Jurkat, Clone E6-1 (cell line): ENCODE measurements around the gene C1orf159.

Experiments
- DNase-seq: peaks from one replicate; pipeline ENCODE4 v3.0.0-alpha.2; 2011; ENCODE audit warnings: low read depth, low spot score
- H3K4me3 ChIP-seq: 2 replicates; pipeline ENCODE4 v1.5.1; 2011; ENCODE audit warnings: mild to moderate bottlenecking, low read length, control low read depth, moderate library complexity

Gene C1orf159

DNA sequence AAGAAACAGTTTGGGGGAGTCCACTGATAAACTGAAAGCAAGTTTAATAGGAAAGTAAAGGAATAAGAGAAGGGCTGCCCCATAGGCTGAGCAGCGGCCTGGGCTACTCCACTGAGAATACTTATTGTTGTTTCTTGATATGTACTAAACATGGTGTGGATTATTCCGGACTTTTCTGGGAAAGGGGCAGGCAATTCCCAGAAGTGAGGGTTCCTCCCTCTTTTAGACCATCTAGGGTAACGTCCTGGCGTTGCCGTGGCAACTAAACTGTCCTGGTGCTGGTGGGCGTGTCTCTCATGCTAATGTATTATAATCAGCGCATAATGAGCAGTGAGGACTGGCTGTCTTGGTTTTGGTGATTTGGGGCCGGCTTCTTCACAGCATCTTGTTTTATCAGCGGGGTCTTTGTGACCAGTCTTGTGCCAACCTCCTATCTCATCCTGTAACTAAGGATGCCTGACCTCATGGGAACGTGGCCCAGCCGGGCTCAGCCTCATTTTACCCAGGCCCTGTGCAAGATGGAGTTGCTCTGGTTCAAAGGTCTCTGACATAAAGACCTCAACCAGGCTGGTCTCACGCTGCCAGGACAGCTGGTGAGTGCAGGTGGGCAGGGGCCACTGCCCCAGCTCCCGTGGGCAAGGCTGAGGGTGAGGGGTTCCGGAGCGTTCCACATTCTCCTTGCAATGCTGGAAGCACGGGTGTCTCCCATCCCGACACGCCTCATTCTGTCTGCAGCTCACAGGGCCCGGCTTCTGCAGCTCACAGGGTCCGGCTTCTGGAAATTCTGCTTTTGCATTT is 19.6 kb upstream of the C1orf159 start:
- H3K4me3 ChIP-seq, result no peak overlapping the region
- DNase-seq, result no peak

DNA sequence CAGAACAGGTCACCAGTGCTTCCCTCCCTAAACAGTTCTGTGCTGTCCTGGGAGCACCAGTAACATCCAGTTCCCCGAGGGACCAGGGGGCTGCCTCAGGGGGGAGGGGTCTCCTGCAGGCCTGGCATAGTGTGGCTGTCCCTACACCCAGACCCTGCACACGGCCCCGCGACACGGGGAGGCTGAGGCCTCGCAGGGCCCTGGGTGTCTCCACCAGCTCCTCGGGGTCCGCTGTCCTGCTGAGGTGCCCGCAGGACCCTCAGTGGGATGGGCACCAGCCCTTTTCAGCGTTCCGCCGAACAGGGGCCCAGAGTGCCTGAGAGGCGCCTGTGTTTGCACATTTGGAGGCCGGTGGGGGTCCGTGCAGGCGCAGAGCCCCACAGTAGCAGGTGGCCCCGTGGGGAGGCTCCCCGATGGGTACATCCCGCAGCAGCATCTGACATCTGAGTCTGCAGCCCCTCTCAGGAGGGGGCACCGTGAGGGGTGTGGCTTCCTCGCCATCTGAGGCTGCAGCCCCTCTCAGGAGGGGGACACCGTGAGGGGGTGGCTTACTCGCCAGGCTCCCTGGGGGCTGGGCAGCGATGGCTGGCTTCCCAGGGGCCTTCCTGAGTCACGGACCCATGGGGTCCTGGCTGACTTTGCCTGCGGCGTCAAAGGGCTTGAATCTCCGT is 18.5 kb upstream of the C1orf159 start:
- no peak for DNase-seq
- no peak overlapping the region for H3K4me3 ChIP-seq

DNA sequence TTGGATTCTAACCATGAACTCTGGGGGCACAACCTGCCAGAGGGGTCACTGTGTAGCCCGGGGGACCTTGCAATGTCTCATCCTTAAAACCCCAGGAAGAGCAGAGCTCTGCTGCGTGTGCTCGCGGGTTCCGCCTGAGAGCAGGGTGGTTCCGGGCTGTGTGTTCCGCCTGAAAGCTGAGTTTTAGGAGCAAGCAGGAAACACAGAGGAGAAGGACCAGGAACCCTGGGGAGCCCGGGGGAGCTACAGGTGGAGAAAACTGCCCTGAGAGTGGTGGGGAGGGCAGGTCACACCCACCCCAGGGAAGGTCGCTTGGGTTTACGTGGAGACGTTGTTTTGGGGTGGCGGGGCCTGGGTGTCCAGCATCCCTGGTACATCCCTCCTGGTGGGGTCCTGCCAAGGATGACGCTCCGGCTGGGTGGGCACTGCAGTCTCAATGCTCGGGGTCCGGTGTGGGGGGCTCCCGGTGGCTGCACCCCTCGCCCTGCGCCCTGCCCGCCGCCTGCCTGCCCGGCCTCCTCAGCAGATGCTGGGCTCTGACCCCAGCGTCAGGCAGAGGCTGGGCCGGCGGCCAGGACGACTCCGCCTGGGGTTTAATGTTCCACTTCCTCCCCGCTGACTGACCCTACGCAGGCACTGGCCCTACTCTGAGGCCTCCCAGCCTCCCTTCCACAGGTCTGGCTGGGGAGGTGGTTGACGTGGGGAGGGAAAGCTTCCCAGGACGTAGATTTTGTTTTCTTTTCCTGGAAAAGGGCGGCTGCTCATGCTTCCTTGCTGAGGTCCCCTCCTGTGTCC is 17.3 kb upstream of the C1orf159 start:
- no peak for DNase-seq
- no peak overlapping the region for H3K4me3 ChIP-seq

GRCh38 chr1:1132042-1132950 is 16.4 kb upstream of the C1orf159 start:
- DNase-seq, result no peak
- no peak overlapping the region for H3K4me3 ChIP-seq

GRCh38 chr1:1130206-1131120 is 14.6 kb upstream of the C1orf159 start:
- no peak for DNase-seq
- no peak overlapping the region for H3K4me3 ChIP-seq

DNA sequence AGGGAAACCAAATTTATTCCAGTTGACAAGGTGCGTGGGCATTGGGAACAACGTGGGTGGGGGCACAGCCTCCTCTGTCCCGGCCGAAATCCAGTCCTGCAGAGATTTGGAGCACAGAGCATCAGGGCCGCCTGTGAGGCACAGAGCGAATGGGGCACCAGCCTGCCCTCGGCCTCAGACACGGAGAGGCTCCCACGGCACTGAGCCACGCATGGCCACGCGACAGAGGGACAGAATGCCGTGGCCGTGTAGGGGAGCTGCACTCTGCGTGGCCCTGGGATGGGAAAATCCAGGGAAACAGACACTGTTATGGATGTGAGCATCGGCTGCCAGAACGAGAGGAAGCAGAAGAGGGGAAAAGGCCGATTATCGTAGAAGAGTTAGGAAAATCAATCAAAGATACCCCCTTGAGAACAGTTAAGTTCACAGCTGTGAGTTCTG is 13.5 kb upstream of the C1orf159 start:
- no peak for DNase-seq
- H3K4me3 ChIP-seq, result no peak overlapping the region

- no peak for DNase-seq
- H3K4me3 ChIP-seq, result no peak overlapping the region
Observed at GRCh38 chr1:1128454-1129139, 12.7 kb upstream of the C1orf159 start.

GRCh38 chr1:1127551-1128451 is 11.9 kb upstream of the C1orf159 start:
- no peak for DNase-seq
- no peak overlapping the region for H3K4me3 ChIP-seq

DNA sequence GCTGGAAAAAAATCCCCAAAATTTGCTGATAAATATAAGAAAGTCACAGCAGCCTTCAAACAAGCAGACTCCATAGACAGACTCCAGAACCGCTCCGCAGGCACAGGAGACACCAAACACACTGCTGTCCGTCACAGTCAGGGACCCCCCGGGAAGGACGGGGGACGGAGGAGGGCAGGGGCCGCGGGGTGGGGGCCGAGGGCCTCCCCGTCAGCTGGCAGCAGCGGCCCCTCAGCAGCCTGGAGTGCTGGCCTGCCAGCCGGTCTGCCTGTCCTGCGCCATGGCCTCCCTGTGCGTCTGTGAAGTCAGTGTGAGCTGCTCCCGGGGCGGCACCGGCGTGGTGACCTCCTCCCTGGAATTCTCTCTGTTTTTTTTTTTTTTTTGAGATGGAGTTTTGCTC is 10.1 kb upstream of the C1orf159 start:
- no peak for DNase-seq
- no peak overlapping the region for H3K4me3 ChIP-seq

DNA sequence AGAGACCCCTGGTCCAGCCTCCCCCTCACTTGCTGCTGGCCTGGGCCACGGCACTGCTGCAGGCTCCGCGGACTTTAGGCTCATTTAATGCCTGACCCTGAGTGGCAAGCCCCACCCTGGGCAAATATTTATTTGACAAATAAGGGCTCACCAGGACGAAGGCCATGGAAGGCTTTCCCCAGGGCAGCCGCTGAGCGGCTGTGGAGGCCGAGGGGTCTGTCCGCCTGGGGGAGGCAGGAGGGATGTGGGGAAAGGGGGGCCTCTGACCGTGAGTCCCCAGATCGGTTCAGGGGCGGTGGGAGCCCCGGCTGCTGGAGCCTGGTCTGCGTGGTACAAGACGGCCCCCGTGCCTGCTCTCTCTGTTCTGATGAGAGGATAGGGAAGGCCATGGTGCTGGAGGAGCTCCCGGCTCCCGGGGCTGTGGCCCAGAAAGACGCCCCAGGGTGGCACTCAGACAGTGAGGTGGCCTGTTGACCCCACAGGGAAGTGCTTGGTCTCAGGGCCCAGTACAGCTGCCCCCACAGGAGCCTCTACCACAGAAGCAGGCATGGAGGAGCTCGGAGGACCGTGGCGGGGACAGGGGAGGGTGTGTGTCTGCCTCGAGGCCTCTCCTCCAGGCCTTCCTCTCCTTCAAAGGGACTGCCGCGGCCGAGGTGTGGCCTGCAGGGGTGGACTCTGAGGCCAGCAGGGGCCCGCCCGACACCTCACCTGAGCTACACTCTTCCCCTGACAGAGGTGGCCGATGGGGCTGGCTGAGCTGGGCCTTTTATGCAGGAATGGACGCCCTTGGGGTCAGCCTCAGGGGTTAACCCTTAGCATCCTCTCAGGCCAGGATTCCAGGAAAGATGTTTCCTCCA is 9.1 kb upstream of the C1orf159 start:
- no peak overlapping the region for H3K4me3 ChIP-seq
- no peak for DNase-seq

GRCh38 chr1:1124508-1124785 is 8.6 kb upstream of the C1orf159 start:
- H3K4me3 ChIP-seq, result no peak overlapping the region
- DNase-seq, result no peak

GRCh38 chr1:1123581-1124507 is 8.0 kb upstream of the C1orf159 start:
- no peak for DNase-seq
- H3K4me3 ChIP-seq, result no peak overlapping the region

GRCh38 chr1:1122981-1123480 is 7.1 kb upstream of the C1orf159 start:
- H3K4me3 ChIP-seq, result no peak overlapping the region
- DNase-seq, result no peak

DNA sequence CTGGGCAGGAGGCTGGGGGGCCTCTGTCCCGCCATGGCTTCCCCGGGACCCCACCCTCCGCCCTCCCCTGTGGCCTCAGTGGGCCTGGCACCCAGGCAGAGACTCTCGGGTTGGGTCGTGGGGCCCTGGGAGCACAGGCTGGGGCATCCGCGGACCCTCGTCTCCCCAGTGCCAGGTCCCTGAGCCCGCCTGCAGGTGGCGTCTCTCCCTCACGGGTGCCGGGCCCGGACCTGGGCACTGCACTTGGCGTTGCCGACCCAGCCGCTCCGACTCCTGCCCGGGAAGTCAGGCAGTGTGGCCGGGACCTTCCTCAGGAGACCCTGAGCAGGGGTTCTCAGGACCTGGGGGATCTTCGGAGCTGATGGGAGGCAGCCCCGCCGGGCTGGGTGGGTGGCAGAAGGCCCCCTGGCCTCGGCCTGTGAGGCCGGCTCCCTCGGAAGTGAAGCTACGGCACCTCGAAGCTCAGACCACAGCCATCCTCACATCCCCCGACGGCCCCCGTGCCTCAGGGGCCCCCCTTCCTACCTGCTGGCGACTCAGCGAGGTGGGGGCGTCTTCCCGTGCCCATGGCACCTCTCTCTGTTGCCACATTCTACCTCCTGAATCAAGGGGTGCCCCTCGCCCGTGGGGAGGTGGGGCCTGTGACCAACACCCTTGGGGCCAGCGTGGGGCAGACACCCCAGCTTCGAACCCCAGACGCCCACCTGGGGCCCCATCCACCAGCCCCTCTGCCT is 6.4 kb upstream of the C1orf159 start:
- peak overlapping the region; percentile 36 for H3K4me3 ChIP-seq

More for the DNA sequence above, 6.4 kb upstream of the C1orf159 start:
- DNase-seq, result peak; percentile 42
